ENCODE results near the gene SEMA3F.

DNA sequence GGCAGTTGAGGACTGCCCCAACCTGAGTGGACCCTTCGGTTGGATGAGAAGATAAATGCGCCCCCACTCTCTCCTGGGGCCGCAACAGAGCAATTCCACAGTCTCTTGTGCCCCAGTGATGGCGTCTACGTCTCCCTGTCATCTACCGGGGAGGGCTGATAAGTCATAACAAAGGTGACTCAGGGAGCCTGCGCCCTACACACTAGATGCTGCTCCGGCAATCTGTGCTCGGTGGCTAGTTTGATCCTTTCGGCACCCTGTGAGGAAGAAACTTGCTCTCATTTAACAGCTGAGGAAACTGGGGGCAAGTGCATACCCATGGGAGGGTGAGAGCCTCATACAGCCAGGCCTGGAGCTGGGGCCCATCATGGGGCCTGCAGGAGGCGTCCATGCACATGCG is 14.1 kb upstream of the SEMA3F start:
- TF ChIP-seq, protein P1, sequence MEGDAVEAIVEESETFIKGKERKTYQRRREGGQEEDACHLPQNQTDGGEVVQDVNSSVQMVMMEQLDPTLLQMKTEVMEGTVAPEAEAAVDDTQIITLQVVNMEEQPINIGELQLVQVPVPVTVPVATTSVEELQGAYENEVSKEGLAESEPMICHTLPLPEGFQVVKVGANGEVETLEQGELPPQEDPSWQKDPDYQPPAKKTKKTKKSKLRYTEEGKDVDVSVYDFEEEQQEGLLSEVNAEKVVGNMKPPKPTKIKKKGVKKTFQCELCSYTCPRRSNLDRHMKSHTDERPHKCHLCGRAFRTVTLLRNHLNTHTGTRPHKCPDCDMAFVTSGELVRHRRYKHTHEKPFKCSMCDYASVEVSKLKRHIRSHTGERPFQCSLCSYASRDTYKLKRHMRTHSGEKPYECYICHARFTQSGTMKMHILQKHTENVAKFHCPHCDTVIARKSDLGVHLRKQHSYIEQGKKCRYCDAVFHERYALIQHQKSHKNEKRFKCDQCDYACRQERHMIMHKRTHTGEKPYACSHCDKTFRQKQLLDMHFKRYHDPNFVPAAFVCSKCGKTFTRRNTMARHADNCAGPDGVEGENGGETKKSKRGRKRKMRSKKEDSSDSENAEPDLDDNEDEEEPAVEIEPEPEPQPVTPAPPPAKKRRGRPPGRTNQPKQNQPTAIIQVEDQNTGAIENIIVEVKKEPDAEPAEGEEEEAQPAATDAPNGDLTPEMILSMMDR (IDR thresholded peaks at IDR 0.05; ENCODE audit: low read depth, low read length, missing input control): no peak
- no peak for TF ChIP-seq RAD21 (IDR thresholded peaks at IDR 0.05)
- TF ChIP-seq MAX (IDR thresholded peaks at IDR 0.05): no peak
- no peak for TF ChIP-seq YY1 (IDR thresholded peaks at IDR 0.05)
- TF ChIP-seq, protein P2, sequence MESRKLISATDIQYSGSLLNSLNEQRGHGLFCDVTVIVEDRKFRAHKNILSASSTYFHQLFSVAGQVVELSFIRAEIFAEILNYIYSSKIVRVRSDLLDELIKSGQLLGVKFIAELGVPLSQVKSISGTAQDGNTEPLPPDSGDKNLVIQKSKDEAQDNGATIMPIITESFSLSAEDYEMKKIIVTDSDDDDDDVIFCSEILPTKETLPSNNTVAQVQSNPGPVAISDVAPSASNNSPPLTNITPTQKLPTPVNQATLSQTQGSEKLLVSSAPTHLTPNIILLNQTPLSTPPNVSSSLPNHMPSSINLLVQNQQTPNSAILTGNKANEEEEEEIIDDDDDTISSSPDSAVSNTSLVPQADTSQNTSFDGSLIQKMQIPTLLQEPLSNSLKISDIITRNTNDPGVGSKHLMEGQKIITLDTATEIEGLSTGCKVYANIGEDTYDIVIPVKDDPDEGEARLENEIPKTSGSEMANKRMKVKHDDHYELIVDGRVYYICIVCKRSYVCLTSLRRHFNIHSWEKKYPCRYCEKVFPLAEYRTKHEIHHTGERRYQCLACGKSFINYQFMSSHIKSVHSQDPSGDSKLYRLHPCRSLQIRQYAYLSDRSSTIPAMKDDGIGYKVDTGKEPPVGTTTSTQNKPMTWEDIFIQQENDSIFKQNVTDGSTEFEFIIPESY (IDR thresholded peaks at IDR 0.05): no peak
- TF ChIP-seq FOXA1 (IDR thresholded peaks at IDR 0.05): no peak
- TF ChIP-seq EGR1 (IDR thresholded peaks at IDR 0.05; ENCODE audit: low read depth in 2 of 2): no peak
- TF ChIP-seq RXRA (IDR thresholded peaks at IDR 0.05): no peak
- TF ChIP-seq REST (IDR thresholded peaks at IDR 0.05): no peak
- no peak for TF ChIP-seq NR2F2 (IDR thresholded peaks at IDR 0.05)

All from liver (tissue), 3 donors.